ENCODE data around the gene CD200R1.

The CD200R1 gene

GRCh38 chr3:112956351-112956750, 18.6 kb downstream of the CD200R1 start (continued):
- TF ChIP-seq ZBTB11 (tag by site-specific recombination; conservative IDR thresholded peaks at IDR 0.05; ENCODE audit: low read depth) (no peak), ZNF580 (tag by site-specific recombination; IDR thresholded peaks at IDR 0.05) (no peak), ZNF843 (tag by site-specific recombination; IDR thresholded peaks at IDR 0.05) (no peak), YY2 (tag by site-specific recombination; IDR thresholded peaks at IDR 0.05) (no peak), MEIS1 (CRISPR knock-in tag; IDR thresholded peaks at IDR 0.05; ENCODE audit: borderline replicate concordance) (no peak)

- Histone ChIP-seq H3K36me3 (ENCODE audit: control insufficient read depth in 2 of 2, insufficient read depth in 1 of 2, low read length in 2 of 2) (no peaks in the 10 kb centered on the region), H3K4me3 (ENCODE audit: low read depth, low read length) (no peak overlapping the region), H3K9me3 (ENCODE audit: control insufficient read depth, insufficient read depth, low read depth, low read length) (no peaks in the 10 kb centered on the region), H3K27ac (ENCODE audit: extremely low read depth, low read depth, low read length) (no peak overlapping the region), H3K4me1 (ENCODE audit: control insufficient read depth, insufficient read depth, low read length) (no peaks in the 10 kb centered on the region)
- POLR2A ChIA-PET, result no interaction called here
- no peak for TF ChIP-seq ZNF530 (tag by site-specific recombination; IDR thresholded peaks at IDR 0.05; ENCODE audit: low read depth)
- TF ChIP-seq ZNF184 (tag by site-specific recombination; IDR thresholded peaks at IDR 0.05), result no peak
- TF ChIP-seq ZNF548 (tag by site-specific recombination; IDR thresholded peaks at IDR 0.05), result no peak
- TF ChIP-seq TRIM28 (IDR thresholded peaks at IDR 0.05; ENCODE audit: borderline replicate concordance, low read length), result no peak
- no peak for TF ChIP-seq TCF7L2 (IDR thresholded peaks at IDR 0.05; ENCODE audit: borderline replicate concordance, low read depth, low read length)
- TF ChIP-seq ZNF596 (tag by site-specific recombination; IDR thresholded peaks at IDR 0.05), result no peak
- no peak for TF ChIP-seq KLF7 (tag by site-specific recombination; IDR thresholded peaks at IDR 0.05; ENCODE audit: borderline replicate concordance)
- no peak for TF ChIP-seq ZNF211 (tag by site-specific recombination; IDR thresholded peaks at IDR 0.05; ENCODE audit: low read depth)
- no peak for TF ChIP-seq BCL11A (tag by site-specific recombination; IDR thresholded peaks at IDR 0.05; ENCODE audit: low read depth)
- TF ChIP-seq PRDM1 (tag by site-specific recombination; IDR thresholded peaks at IDR 0.05), result no peak
- TF ChIP-seq ZNF449 (tag by site-specific recombination; IDR thresholded peaks at IDR 0.05), result no peak
- no peak for TF ChIP-seq BCL11B (tag by site-specific recombination; IDR thresholded peaks at IDR 0.05; ENCODE audit: low read depth)
- no peak for TF ChIP-seq ZNF473 (tag by site-specific recombination; IDR thresholded peaks at IDR 0.05)
- TF ChIP-seq PBX3 (CRISPR knock-in tag; IDR thresholded peaks at IDR 0.05), result no peak
- no peak for TF ChIP-seq ZNF639 (tag by site-specific recombination; IDR thresholded peaks at IDR 0.05)
- no peak for TF ChIP-seq ZNF704 (tag by site-specific recombination; IDR thresholded peaks at IDR 0.05)
- TF ChIP-seq ZNF623 (tag by site-specific recombination; IDR thresholded peaks at IDR 0.05), result no peak
- no peak for TF ChIP-seq KLF17 (tag by site-specific recombination; IDR thresholded peaks at IDR 0.05)
- no peak for TF ChIP-seq HOXD13 (CRISPR knock-in tag; IDR thresholded peaks at IDR 0.05; ENCODE audit: borderline replicate concordance)
- CTCF ChIA-PET, result interaction anchor here (0.6 kb wide), 1 partner anchor 30 kb away, joined by 3 read pairs; no protein-coding TSS in a partner anchor
Observed at GRCh38 chr3:112948346-112948838, 26.5 kb downstream of the CD200R1 start.
